Loucy (cell line): Measurements from ENCODE around the gene TAGLN3.

Experiments
- EZH2phosphoT487 ChIP-seq: fragments of 200-600 bp; IDR thresholded peaks from 2 replicates; pipeline ENCODE4 v1.6.1; 2018; ENCODE audit warnings: antibody characterized with exemption, mild to moderate bottlenecking, moderate library complexity, borderline replicate concordance
- TF ChIP-seq, protein P1 (sequence below): fragments of 200-600 bp; sonication (generic); conservative IDR thresholded peaks from 2 replicates; pipeline ENCODE4 v1.5.1; 2014; ENCODE audit warnings: mild to moderate bottlenecking, antibody characterized with exemption, low read length

DNA sequence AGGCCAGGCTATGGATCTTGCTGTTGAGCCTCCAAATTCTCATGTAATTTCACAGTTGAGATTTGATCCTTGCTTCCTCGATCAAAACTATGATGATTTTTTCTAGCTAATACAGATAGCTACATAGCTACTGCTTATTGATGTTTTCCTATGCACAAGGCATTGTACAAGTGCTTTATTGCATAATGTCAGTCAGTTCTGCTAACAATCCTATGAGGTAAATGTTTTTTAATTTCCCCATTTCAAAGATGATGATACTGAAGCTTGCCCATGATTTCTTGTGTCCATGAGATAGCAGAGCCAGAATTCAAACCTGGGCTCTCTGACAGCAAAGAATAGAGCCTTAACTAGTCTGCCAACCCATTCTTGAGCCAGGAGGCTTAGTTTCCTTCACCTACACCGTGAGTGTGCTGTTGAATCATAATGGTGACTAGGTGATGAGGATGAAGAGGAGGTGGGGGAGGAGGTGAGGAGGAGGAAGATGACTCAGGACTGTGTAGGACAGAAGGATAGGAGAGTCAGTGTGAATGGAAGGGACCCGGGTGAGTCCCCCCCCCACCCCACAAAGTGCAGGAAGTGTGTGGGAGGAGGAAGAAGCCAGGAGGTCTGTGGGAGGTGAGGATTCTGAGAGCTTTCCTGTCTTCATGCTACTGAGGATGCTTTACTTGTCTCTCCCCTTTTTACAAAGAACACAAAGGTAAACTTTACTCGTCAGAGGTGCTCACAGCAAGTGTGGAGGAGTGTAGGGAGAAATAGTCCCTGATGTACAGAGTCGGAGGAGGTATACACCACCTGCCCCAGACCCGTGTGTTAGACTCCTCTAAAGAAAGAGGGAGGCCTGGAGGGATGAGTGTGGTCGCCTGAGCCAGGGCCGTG is 3.6 kb downstream of the TAGLN3 start:
- TF ChIP-seq EZH2phosphoT487: no peak
- TF ChIP-seq, protein P1, sequence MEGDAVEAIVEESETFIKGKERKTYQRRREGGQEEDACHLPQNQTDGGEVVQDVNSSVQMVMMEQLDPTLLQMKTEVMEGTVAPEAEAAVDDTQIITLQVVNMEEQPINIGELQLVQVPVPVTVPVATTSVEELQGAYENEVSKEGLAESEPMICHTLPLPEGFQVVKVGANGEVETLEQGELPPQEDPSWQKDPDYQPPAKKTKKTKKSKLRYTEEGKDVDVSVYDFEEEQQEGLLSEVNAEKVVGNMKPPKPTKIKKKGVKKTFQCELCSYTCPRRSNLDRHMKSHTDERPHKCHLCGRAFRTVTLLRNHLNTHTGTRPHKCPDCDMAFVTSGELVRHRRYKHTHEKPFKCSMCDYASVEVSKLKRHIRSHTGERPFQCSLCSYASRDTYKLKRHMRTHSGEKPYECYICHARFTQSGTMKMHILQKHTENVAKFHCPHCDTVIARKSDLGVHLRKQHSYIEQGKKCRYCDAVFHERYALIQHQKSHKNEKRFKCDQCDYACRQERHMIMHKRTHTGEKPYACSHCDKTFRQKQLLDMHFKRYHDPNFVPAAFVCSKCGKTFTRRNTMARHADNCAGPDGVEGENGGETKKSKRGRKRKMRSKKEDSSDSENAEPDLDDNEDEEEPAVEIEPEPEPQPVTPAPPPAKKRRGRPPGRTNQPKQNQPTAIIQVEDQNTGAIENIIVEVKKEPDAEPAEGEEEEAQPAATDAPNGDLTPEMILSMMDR: no peak
